ENCODE measurements around the gene NUP160. TPM values are rescaled to one million over a fixed set of nuclear protein-coding genes. Genes with fewer than 3 reads are reported as not detected.
"Not testable (repeated sequence)": the region's sequence is repeated elsewhere in the genome, so short reads cannot be mapped to it uniquely, and the experiment has no call there.

The NUP160 gene
- total RNA-seq, 1 donor from 2014 or later = 40.8 TPM

DNA sequence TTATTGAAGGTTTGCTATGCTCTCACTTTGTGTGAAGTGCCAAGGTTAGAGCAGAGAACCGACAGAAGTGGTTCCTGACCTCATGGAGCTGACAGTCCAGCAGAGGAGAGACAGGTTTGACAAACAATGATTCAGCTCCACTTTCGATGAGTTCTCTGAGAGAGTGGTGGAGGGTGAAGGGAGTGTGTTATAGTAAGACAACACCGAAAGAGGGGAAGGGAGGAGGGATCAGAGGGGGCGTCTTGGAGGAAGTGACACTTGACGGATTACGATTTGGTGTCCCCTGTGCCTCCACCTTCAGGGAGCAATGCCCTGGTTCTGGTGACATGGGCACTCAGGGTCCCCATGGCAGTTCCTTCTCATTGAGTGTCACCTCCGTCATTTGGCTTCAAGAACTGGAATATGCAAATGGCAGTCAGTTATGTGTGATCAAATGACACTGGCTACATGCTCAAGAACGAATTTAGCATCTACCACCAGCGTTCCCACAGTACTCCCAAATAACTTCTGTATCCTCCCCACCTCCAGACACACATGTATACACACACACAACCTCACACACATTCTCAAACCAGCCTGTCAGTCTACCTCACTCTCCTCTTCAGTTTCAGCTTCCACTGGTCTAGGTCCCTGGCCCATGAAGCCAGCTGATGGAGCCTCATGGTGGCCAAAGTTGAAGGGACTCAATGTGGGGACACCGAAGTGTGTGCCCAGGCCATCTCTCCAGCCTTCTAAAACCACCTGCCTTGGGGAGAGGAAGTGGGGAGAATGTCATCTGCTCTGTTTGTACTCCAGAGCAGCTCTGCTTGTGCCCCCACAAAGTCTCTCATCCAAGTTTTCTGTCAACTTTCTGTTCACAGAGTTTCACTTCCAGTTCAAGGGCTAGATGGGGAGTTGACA, 31.4 kb upstream of the NUP160 start:
- Histone ChIP-seq H3K9me3 (no peaks in the 10 kb centered on the region), H3K27me3 (no peaks in the 10 kb centered on the region), H3K4me3 (no peak overlapping the region), H3K27ac (no peak overlapping the region), H3K36me3 (no peaks in the 10 kb centered on the region), H3K4me1 (no peaks in the 10 kb centered on the region)
- DNase-seq (ENCODE audit: extremely low spot score in 2 of 2) = no peak
- intact Hi-C loops (cut with DNase I) = no loop called here
- TF ChIP-seq, protein P1, sequence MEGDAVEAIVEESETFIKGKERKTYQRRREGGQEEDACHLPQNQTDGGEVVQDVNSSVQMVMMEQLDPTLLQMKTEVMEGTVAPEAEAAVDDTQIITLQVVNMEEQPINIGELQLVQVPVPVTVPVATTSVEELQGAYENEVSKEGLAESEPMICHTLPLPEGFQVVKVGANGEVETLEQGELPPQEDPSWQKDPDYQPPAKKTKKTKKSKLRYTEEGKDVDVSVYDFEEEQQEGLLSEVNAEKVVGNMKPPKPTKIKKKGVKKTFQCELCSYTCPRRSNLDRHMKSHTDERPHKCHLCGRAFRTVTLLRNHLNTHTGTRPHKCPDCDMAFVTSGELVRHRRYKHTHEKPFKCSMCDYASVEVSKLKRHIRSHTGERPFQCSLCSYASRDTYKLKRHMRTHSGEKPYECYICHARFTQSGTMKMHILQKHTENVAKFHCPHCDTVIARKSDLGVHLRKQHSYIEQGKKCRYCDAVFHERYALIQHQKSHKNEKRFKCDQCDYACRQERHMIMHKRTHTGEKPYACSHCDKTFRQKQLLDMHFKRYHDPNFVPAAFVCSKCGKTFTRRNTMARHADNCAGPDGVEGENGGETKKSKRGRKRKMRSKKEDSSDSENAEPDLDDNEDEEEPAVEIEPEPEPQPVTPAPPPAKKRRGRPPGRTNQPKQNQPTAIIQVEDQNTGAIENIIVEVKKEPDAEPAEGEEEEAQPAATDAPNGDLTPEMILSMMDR (IDR thresholded peaks at IDR 0.05) = no peak
- no peak for TF ChIP-seq POLR2A (IDR thresholded peaks at IDR 0.05)
- TF ChIP-seq POLR2AphosphoS5 (IDR thresholded peaks at IDR 0.05; ENCODE audit: insufficient read depth in 1 of 2, low read depth in 1 of 2) = no peak

DNA sequence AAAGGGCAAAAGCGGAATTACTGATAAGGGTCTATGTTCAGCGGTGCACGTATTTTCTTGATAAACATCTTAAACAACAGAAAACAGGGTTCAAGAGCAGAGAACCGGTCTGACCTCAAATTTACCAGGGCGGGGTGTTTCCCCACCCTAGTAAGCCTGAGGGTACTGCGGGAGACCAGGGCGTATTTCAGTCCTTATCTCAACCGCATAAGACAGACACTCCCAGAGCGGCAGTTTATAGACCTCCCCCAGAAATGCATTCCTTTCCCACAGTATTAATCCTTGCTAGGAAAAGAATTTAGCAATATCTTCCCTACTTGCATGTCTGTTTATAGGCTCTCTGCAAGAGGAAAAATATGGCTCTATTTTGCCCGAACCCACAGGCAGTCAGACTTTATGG, 27.7 kb upstream of the NUP160 start:
- intact Hi-C loops (cut with DNase I); DNase-seq (ENCODE audit: extremely low spot score in 2 of 2): not testable (repeated sequence)

DNA sequence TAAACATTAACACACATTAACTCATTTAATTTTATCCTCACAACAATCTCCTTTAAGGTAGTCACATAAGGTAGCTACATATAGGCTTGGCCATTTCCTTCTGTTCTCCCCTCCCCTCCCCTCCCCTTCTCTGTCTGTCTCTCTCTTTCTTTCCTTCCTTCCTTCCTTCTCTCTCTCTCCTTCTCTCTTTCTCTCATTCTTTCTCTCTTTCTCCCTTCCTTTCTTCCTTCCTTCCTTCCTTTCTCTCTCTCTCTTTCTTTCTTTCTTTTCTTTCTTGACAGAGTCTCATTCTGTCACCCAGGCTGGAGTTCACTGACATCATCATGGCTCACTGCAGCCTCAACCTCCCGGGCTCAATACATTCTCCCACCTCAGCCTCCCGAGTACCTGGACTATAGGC, 22.3 kb upstream of the NUP160 start:
- TF ChIP-seq, protein P1 (IDR thresholded peaks at IDR 0.05) = no peak
- TF ChIP-seq POLR2A (IDR thresholded peaks at IDR 0.05) = no peak
- TF ChIP-seq POLR2AphosphoS5 (IDR thresholded peaks at IDR 0.05; ENCODE audit: insufficient read depth in 1 of 2, low read depth in 1 of 2) = no peak
- DNase-seq (ENCODE audit: extremely low spot score in 2 of 2) = no peak
- H3K27me3 ChIP-seq = no peaks in the 10 kb centered on the region
- H3K4me1 ChIP-seq = no peaks in the 10 kb centered on the region
- no peaks in the 10 kb centered on the region for H3K36me3 ChIP-seq
- no peak overlapping the region for H3K27ac ChIP-seq
- H3K4me3 ChIP-seq = no peak overlapping the region
- no peaks in the 10 kb centered on the region for H3K9me3 ChIP-seq
- intact Hi-C loops (cut with DNase I) = no loop called here

More for the DNA sequence above, 27.7 kb upstream of the NUP160 start:
- H3K4me1 ChIP-seq, H3K36me3 ChIP-seq, H3K4me3 ChIP-seq, H3K27ac ChIP-seq, H3K27me3 ChIP-seq, H3K9me3 ChIP-seq: not testable (repeated sequence)

DNA sequence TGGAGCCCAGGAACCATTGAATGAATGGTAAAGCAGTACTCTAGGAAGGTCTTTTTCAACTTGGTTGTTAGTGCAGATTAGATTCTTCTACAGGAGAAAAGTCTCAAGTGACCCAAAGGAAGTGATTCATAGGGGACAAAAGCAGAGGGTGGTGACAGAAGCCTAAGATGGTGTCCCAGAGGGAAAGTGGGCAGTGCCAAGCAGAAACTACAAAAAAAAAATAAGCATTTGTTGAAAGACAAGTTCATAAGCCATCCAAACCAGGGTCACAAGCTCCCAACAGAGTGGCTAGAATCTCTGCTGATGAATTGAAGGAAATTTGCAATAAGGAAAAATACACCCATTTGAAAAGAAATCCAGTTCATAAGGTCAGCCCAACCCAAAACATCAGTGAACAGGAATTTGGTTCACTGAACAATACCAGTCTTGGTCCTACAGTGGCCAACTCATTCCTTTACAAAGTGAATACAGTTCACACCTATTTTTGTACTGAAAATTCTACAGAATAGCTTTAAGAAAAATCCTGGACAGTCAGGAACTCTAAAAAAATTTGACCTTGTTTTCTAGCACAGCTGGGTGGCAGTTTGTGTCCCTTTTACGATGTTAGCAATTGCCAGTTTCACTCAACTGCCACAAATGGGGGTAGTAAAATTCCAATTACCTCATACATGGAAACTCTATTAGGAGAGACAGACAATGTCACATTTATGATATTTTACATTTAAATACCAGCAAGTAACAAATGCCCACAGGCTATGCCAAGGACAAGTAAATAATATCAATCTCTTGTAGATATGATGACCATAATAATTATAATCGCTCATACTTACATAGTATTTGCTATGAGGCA, 21.6 kb upstream of the NUP160 start:
- intact Hi-C loops (cut with DNase I) = no loop called here
- H3K27me3 ChIP-seq = no peaks in the 10 kb centered on the region
- H3K36me3 ChIP-seq = no peaks in the 10 kb centered on the region
- H3K4me3 ChIP-seq = no peak overlapping the region
- H3K9me3 ChIP-seq = no peaks in the 10 kb centered on the region
- no peak overlapping the region for H3K27ac ChIP-seq
- H3K4me1 ChIP-seq = no peaks in the 10 kb centered on the region
- TF ChIP-seq POLR2A (IDR thresholded peaks at IDR 0.05) (no peak), POLR2AphosphoS5 (IDR thresholded peaks at IDR 0.05; ENCODE audit: insufficient read depth in 1 of 2, low read depth in 1 of 2) (no peak)
- TF ChIP-seq, protein P1 (IDR thresholded peaks at IDR 0.05) = no peak
- no peak for DNase-seq (ENCODE audit: extremely low spot score in 2 of 2)

DNA sequence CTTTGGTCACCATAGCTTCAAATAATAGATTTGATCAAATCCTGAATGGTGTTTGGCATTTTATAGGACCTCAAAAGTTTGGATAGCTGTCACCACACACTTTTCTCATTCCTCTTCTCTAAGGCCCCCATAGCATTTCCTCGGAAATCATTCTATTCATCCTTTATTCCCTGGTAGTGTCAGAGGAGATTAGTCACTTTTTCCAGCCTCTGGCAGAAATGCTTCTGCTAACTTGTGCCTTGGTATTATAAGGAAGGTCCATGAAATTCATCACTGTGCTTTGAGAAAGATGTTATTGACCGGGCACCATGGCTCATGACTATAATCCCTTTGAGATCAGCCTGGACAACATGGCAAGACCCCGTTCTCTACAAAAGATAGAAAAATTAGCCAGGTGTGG, 19.7 kb upstream of the NUP160 start:
- no peak for DNase-seq (ENCODE audit: extremely low spot score in 2 of 2)
- no peaks in the 10 kb centered on the region for H3K4me1 ChIP-seq
- no peaks in the 10 kb centered on the region for H3K36me3 ChIP-seq
- TF ChIP-seq, protein P1 (IDR thresholded peaks at IDR 0.05) = no peak
- no peak for TF ChIP-seq POLR2A (IDR thresholded peaks at IDR 0.05)
- TF ChIP-seq POLR2AphosphoS5 (IDR thresholded peaks at IDR 0.05; ENCODE audit: insufficient read depth in 1 of 2, low read depth in 1 of 2) = no peak
- H3K27me3 ChIP-seq = no peaks in the 10 kb centered on the region
- no peak overlapping the region for H3K27ac ChIP-seq
- intact Hi-C loops (cut with DNase I) = no loop called here
- H3K9me3 ChIP-seq = no peaks in the 10 kb centered on the region
- H3K4me3 ChIP-seq = no peak overlapping the region

DNA sequence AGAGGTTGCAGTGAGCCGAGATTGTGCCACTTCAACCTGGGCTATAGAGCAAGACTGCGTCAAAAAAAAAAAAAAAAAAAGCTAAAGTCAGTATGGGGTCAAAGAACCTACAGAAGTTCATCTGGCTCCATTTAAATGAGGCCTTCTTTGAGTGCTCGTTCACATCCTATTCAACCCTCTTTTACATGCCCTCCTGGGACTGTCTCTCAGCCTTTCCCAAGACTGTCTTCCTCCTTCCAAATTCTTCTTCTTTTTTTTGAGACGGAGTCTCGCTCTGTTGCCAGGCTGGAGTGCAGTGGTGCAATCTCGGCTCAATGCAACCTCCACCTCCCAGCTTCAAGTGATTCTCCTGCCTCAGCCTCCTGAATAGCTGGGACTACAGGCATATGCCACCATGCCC, 18.7 kb upstream of the NUP160 start:
- intact Hi-C loops (cut with DNase I); H3K4me3 ChIP-seq; H3K36me3 ChIP-seq; H3K9me3 ChIP-seq; H3K27me3 ChIP-seq; H3K4me1 ChIP-seq; DNase-seq (ENCODE audit: extremely low spot score in 2 of 2); H3K27ac ChIP-seq: not testable (repeated sequence)

Measured in vagina (tissue), 2 donors.